ENCODE results near the gene EEF1E1. TPM values are rescaled to one million over a fixed set of nuclear protein-coding genes. Genes with fewer than 3 reads are reported as not detected.

Gene EEF1E1
- total RNA-seq, 1 experiment from 2014 or later: 38.8 TPM

DNA sequence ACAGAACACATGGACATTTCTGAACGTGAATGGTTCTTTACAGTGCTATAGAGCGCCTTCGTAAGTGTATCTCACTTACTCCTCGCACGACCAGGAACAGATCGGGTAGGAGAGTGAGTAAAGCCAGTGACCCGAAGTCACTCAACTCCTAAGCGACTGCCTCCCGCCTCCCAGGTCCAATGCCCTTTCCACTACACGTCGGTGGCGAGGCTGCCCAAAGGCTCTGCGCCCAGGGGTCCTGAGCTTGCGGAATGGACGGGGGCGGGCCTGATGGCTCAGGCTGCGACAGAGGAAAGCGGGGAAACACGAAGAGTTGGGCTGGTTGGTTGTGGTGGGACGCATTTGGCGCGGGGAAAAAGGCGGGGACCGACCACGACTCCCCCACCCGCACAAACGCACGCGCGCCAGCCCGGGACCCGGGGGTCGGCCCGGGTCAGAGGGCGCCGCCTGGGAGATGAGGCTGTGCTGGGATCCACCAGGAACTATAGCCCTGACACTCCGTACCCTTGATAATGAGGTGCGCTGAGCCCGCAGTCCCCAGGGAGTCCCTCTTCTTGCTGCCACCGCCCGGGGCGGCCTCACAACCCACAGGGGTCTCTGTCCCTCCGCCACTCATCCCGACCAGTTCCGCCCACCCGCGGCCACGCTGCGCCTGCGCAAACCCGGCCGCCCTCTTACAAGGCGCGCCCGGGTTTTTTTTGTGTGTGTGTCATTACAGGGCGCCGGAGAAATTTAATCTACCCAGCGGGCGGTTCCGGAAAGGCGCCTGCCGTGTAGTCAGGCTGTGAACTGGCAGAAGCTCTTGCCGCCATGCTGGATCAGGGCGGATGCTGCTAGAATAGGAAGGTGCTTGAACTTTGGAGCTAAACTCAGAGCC lies 38.3 kb downstream of the EEF1E1 start, which contains the start of gene BLOC1S5:
Gene BLOC1S5, minus strand, starts transcription at position 629 of the 877 bp plus-strand sequence. Its CDS starts 13 bp downstream, at position 616.
- Mint-ChIP-seq H3K27ac (ENCODE audit: unreplicated experiment) (peak within 1 kb of the TSS; percentile 56), H3K36me3 (ENCODE audit: insufficient read depth, unreplicated experiment) (peaks cover 10% of the 10 kb centered on the region), H3K27me3 (ENCODE audit: unreplicated experiment) (no peaks in the 10 kb centered on the region), H3K9me3 (ENCODE audit: low read depth, unreplicated experiment) (no peaks in the 10 kb centered on the region), H3K4me3 (ENCODE audit: low read depth, unreplicated experiment) (peak within 1 kb of the TSS; percentile 89), H3K4me1 (ENCODE audit: low read depth, unreplicated experiment) (no peaks in the 10 kb centered on the region)
- no TSS peak for BruUV-seq (replicated peaks)
- CTCF ChIA-PET: interaction anchor here (0.6 to 1.6 kb wide), 3 partner anchors 39 to 200 kb away, joined by 3 to 5 read pairs (median 4); partner anchors contain the start of gene EEF1E1
- intact Hi-C loops (cut with micrococcal nuclease; ENCODE audit: unreplicated experiment): loop anchor here (2.0 to 5.0 kb wide), 2 partner anchors 21 to 167 kb away; no protein-coding TSS in a partner anchor
- peak; percentile 90 for DNase-seq
- TF ChIP-seq, protein P1, sequence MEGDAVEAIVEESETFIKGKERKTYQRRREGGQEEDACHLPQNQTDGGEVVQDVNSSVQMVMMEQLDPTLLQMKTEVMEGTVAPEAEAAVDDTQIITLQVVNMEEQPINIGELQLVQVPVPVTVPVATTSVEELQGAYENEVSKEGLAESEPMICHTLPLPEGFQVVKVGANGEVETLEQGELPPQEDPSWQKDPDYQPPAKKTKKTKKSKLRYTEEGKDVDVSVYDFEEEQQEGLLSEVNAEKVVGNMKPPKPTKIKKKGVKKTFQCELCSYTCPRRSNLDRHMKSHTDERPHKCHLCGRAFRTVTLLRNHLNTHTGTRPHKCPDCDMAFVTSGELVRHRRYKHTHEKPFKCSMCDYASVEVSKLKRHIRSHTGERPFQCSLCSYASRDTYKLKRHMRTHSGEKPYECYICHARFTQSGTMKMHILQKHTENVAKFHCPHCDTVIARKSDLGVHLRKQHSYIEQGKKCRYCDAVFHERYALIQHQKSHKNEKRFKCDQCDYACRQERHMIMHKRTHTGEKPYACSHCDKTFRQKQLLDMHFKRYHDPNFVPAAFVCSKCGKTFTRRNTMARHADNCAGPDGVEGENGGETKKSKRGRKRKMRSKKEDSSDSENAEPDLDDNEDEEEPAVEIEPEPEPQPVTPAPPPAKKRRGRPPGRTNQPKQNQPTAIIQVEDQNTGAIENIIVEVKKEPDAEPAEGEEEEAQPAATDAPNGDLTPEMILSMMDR (IDR thresholded peaks at IDR 0.05; ENCODE audit: unreplicated experiment): no peak

DNA sequence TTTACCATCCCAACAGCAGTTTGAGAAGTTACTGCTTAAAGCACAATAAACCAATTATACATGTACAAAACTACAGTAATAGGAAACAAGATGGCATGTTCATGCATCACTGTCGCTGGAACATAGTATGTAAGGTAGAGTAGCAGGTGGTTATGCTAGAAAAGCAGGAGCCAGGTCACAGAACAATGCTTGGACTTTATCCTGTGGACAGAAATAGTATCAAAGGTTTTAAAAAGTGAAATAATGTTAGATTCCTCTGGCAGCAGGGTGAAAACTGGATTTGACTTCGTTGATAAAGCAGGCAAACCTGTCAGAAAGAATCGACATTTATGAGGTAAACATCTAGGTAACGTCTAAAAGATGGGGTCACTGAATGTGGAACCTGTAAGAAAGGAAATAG lies 40.6 kb downstream of the EEF1E1 start:
- TSS peak; percentile 15 for BruUV-seq (replicated peaks)
- intact Hi-C loops (cut with micrococcal nuclease; ENCODE audit: unreplicated experiment): loop anchor here (5.0 kb wide), 1 partner anchor 164 kb away; no protein-coding TSS in a partner anchor
- H3K27me3 Mint-ChIP-seq (ENCODE audit: unreplicated experiment): no peaks in the 10 kb centered on the region
- no peak overlapping the region for H3K4me3 Mint-ChIP-seq (ENCODE audit: low read depth, unreplicated experiment)
- H3K9me3 Mint-ChIP-seq (ENCODE audit: low read depth, unreplicated experiment): no peaks in the 10 kb centered on the region
- no peak for DNase-seq
- peaks cover 10% of the 10 kb centered on the region for H3K36me3 Mint-ChIP-seq (ENCODE audit: insufficient read depth, unreplicated experiment)
- TF ChIP-seq, protein P1 (IDR thresholded peaks at IDR 0.05; ENCODE audit: unreplicated experiment): no peak
- no peaks in the 10 kb centered on the region for H3K4me1 Mint-ChIP-seq (ENCODE audit: low read depth, unreplicated experiment)
- CTCF ChIA-PET: no interaction called here
- no peak overlapping the region for H3K27ac Mint-ChIP-seq (ENCODE audit: unreplicated experiment)

DNA sequence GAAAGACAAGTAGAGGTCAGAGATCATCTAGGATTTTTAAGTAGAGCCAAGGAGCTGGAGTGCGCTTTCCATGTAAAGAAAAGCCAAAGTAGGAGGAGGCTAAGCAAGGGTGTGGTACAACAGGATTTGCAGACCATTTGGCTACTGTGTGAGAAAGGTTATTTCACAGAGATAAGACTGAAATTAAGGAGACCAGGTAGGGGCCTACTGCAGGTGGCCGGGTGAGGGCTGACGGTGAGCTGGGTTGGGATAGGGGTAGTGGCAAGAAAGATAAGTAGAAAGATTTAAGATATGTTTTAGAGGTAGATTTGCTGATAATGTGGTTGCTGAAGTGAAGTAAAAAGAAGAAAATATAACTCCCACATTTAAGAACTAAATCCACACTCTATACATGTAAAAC lies 42.0 kb downstream of the EEF1E1 start:
- DNase-seq: no peak
- BruUV-seq (replicated peaks): no TSS peak
- intact Hi-C loops (cut with micrococcal nuclease; ENCODE audit: unreplicated experiment): loop anchor here (5.0 kb wide), 1 partner anchor 163 kb away; no protein-coding TSS in a partner anchor
- H3K27me3 Mint-ChIP-seq (ENCODE audit: unreplicated experiment): no peaks in the 10 kb centered on the region
- H3K4me1 Mint-ChIP-seq (ENCODE audit: low read depth, unreplicated experiment): no peaks in the 10 kb centered on the region
- H3K4me3 Mint-ChIP-seq (ENCODE audit: low read depth, unreplicated experiment): no peak overlapping the region
- H3K9me3 Mint-ChIP-seq (ENCODE audit: low read depth, unreplicated experiment): no peaks in the 10 kb centered on the region
- peaks cover 10% of the 10 kb centered on the region for H3K36me3 Mint-ChIP-seq (ENCODE audit: insufficient read depth, unreplicated experiment)
- CTCF ChIA-PET: interaction anchor here (1.5 kb wide), 1 partner anchor 42 kb away, joined by 4 read pairs; the partner anchor contains the start of gene EEF1E1
- H3K27ac Mint-ChIP-seq (ENCODE audit: unreplicated experiment): no peak overlapping the region
- TF ChIP-seq, protein P1 (IDR thresholded peaks at IDR 0.05; ENCODE audit: unreplicated experiment): no peak

DNA sequence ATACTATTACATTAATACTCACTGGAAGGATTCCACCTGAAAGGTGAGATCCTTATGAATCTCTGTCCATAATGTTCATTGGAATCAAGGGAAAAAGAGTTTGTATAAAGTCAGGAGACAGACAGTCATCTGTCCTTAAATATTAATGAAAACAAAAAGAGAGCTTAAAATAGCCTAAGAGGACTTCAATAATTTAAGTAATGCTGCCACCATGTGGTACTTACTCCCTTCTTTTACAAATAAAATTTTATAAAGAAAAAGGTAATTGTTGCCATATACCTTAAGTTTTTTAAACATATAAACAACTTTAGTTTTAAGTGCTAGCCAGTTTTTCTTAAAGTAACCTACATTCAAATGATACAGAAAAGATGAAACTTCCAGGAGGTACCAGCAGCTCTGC lies 43.2 kb downstream of the EEF1E1 start:
- Mint-ChIP-seq H3K4me3 (ENCODE audit: low read depth, unreplicated experiment) (no peak overlapping the region), H3K9me3 (ENCODE audit: low read depth, unreplicated experiment) (no peaks in the 10 kb centered on the region), H3K4me1 (ENCODE audit: low read depth, unreplicated experiment) (no peaks in the 10 kb centered on the region), H3K27me3 (ENCODE audit: unreplicated experiment) (no peaks in the 10 kb centered on the region), H3K27ac (ENCODE audit: unreplicated experiment) (no peak overlapping the region), H3K36me3 (ENCODE audit: insufficient read depth, unreplicated experiment) (peaks cover 6% of the 10 kb centered on the region)
- DNase-seq: no peak
- CTCF ChIA-PET: interaction anchor here (0.6 to 1.5 kb wide), 3 partner anchors 43 to 338 kb away, joined by 3 to 4 read pairs (median 3); partner anchors contain the start of gene EEF1E1
- TF ChIP-seq, protein P1 (IDR thresholded peaks at IDR 0.05; ENCODE audit: unreplicated experiment): no peak
- intact Hi-C loops (cut with micrococcal nuclease; ENCODE audit: unreplicated experiment): loop anchor here (1.0 kb wide), 1 partner anchor 336 kb away; no protein-coding TSS in a partner anchor
- no TSS peak for BruUV-seq (replicated peaks)

All from Calu3 (cell line).